Measurements from ENCODE around the gene ECE2.

Gene ECE2

GRCh38 chr3:184316792-184317191, 41.0 kb downstream of the ECE2 start:
- Histone ChIP-seq H3K9me2 (replicated peaks; ENCODE audit: insufficient read depth, low read length) (no peaks in the 10 kb centered on the region), H3K4me2 (ENCODE audit: low read depth, low read length) (peak overlapping the region; percentile 77), H3K27me3 (replicated peaks; ENCODE audit: insufficient read depth, low read length) (no peaks in the 10 kb centered on the region), H3K4me3 (ENCODE audit: low read length) (0 out of 2 replicates have a peak overlapping the region, but pooled peaks have one; percentile 95), H2AFZ (ENCODE audit: low read length) (no peak overlapping the region), H4K20me1 (ENCODE audit: insufficient read depth, low read length) (peaks cover 55% of the 10 kb centered on the region), H3K9me3 (replicated peaks; ENCODE audit: insufficient read depth, low read length) (no peaks in the 10 kb centered on the region), H3K79me2 (ENCODE audit: low read length) (peaks cover 72% of the 10 kb centered on the region), H3K4me1 (ENCODE audit: low read length) (peaks cover 9% of the 10 kb centered on the region; the same call in 1 of the 2 replicates), H3F3A (ENCODE audit: insufficient read depth, low read length) (peaks cover 3% of the 10 kb centered on the region), H3K36me3 (replicated peaks; ENCODE audit: insufficient read depth, low read length) (peaks cover 26% of the 10 kb centered on the region), H3K27ac (ENCODE audit: low read length) (no peak overlapping the region), H3K9ac (ENCODE audit: low read length) (peak overlapping the region; percentile 96; the same call in 1 of the 2 replicates)
- no peak for DNase-seq
- no peak for TF ChIP-seq EZH2 (optimal IDR thresholded peaks at IDR 0.05; ENCODE audit: low read depth, low read length)
- TF ChIP-seq CTCF (IDR thresholded peaks at IDR 0.05; ENCODE audit: low read length), result no peak
- TF ChIP-seq EZH2phosphoT487 (IDR thresholded peaks at IDR 0.05; ENCODE audit: low read length), result no peak

GRCh38 chr3:184317201-184317600, 41.4 kb downstream of the ECE2 start:
- H3F3A ChIP-seq (ENCODE audit: insufficient read depth, low read length), result no peaks in the 10 kb centered on the region; the same call in 1 of the 2 replicates
- no peak for DNase-seq
- H3K79me2 ChIP-seq (ENCODE audit: low read length), result peaks cover 76% of the 10 kb centered on the region
- H3K36me3 ChIP-seq (replicated peaks; ENCODE audit: insufficient read depth, low read length), result peaks cover 29% of the 10 kb centered on the region
- H4K20me1 ChIP-seq (ENCODE audit: insufficient read depth, low read length), result peaks cover 55% of the 10 kb centered on the region
- H3K4me3 ChIP-seq (ENCODE audit: low read length), result 0 out of 2 replicates have a peak overlapping the region, but pooled peaks have one; percentile 95
- TF ChIP-seq EZH2 (optimal IDR thresholded peaks at IDR 0.05; ENCODE audit: low read depth, low read length) (no peak), EZH2phosphoT487 (IDR thresholded peaks at IDR 0.05; ENCODE audit: low read length) (no peak), CTCF (IDR thresholded peaks at IDR 0.05; ENCODE audit: low read length) (no peak)
- no peak overlapping the region for H2AFZ ChIP-seq (ENCODE audit: low read length)
- H3K9ac ChIP-seq (ENCODE audit: low read length), result no peak overlapping the region
- no peaks in the 10 kb centered on the region for H3K27me3 ChIP-seq (replicated peaks; ENCODE audit: insufficient read depth, low read length)
- H3K9me3 ChIP-seq (replicated peaks; ENCODE audit: insufficient read depth, low read length), result no peaks in the 10 kb centered on the region
- H3K4me2 ChIP-seq (ENCODE audit: low read depth, low read length), result peak overlapping the region; percentile 77; the same call in 1 of the 2 replicates
- no peak overlapping the region for H3K27ac ChIP-seq (ENCODE audit: low read length)
- H3K9me2 ChIP-seq (replicated peaks; ENCODE audit: insufficient read depth, low read length), result no peaks in the 10 kb centered on the region
- H3K4me1 ChIP-seq (ENCODE audit: low read length), result peaks cover 9% of the 10 kb centered on the region; the same call in 1 of the 2 replicates

- no peak overlapping the region for H2AFZ ChIP-seq (ENCODE audit: low read length)
- H3K4me3 ChIP-seq (ENCODE audit: low read length), result no peak overlapping the region
- H3K79me2 ChIP-seq (ENCODE audit: low read length), result peaks cover 99% of the 10 kb centered on the region
- no peak for DNase-seq
- H3K4me1 ChIP-seq (ENCODE audit: low read length), result peaks cover 9% of the 10 kb centered on the region; the same call in 1 of the 2 replicates
- no peaks in the 10 kb centered on the region for H3K9me2 ChIP-seq (replicated peaks; ENCODE audit: insufficient read depth, low read length)
- no peak overlapping the region for H3K4me2 ChIP-seq (ENCODE audit: low read depth, low read length)
- no peak overlapping the region for H3K27ac ChIP-seq (ENCODE audit: low read length)
- H4K20me1 ChIP-seq (ENCODE audit: insufficient read depth, low read length), result peaks cover 55% of the 10 kb centered on the region
- no peaks in the 10 kb centered on the region for H3K27me3 ChIP-seq (replicated peaks; ENCODE audit: insufficient read depth, low read length)
- no peaks in the 10 kb centered on the region for H3K9me3 ChIP-seq (replicated peaks; ENCODE audit: insufficient read depth, low read length)
- H3K9ac ChIP-seq (ENCODE audit: low read length), result no peak overlapping the region
- TF ChIP-seq EZH2phosphoT487 (IDR thresholded peaks at IDR 0.05; ENCODE audit: low read length) (no peak), CTCF (IDR thresholded peaks at IDR 0.05; ENCODE audit: low read length) (no peak), EZH2 (optimal IDR thresholded peaks at IDR 0.05; ENCODE audit: low read depth, low read length) (no peak)
- H3F3A ChIP-seq (ENCODE audit: insufficient read depth, low read length), result no peaks in the 10 kb centered on the region
- peaks cover 56% of the 10 kb centered on the region for H3K36me3 ChIP-seq (replicated peaks; ENCODE audit: insufficient read depth, low read length)
Measured at GRCh38 chr3:184320104-184320445, 44.3 kb downstream of the ECE2 start.

Measured in MM.1S (cell line).